Mesodermal cell (in vitro differentiated cells): Measurements from ENCODE around the gene IGFBP2.

Source experiments
- H3K27ac ChIP-seq: 2 replicates; pipeline ENCODE4 v1.7.0; 2013; ENCODE audit warnings: mild to moderate bottlenecking, low read depth, low read length, moderate library complexity; ENCODE audit not compliant: severe bottlenecking
- H3K36me3 ChIP-seq: 2 replicates; pipeline ENCODE4 v1.7.1; 2013; ENCODE audit warnings: mild to moderate bottlenecking, low read length, moderate library complexity; ENCODE audit not compliant: control insufficient read depth, insufficient read depth
- H3K4me1 ChIP-seq: one replicate; pipeline ENCODE4 v1.7.1; 2013; ENCODE audit warnings: mild to moderate bottlenecking, low read length; ENCODE audit not compliant: insufficient read depth, control insufficient read depth, poor library complexity, severe bottlenecking
- H3K4me3 ChIP-seq: 2 replicates; pipeline ENCODE4 v1.7.0; 2013; ENCODE audit warnings: low read length, control low read depth, mild to moderate bottlenecking; ENCODE audit not compliant: insufficient read depth, poor library complexity, severe bottlenecking; ENCODE audit errors: extremely low read depth
- H3K9me3 ChIP-seq: 2 replicates; pipeline ENCODE4 v1.7.1; 2013; ENCODE audit warnings: mild to moderate bottlenecking, low read length, moderate library complexity; ENCODE audit not compliant: control insufficient read depth
- WGBS, 2 experiments: methylation state at CpG; one replicate each; pipeline ENCODE4 v1.1.5; 2013; ENCODE audit warnings: missing lambda C conversion rate in 2 of 2; ENCODE audit not compliant: insufficient coverage in 2 of 2; 5-methylcytosine and 5-hydroxymethylcytosine counted together

Gene IGFBP2

DNA sequence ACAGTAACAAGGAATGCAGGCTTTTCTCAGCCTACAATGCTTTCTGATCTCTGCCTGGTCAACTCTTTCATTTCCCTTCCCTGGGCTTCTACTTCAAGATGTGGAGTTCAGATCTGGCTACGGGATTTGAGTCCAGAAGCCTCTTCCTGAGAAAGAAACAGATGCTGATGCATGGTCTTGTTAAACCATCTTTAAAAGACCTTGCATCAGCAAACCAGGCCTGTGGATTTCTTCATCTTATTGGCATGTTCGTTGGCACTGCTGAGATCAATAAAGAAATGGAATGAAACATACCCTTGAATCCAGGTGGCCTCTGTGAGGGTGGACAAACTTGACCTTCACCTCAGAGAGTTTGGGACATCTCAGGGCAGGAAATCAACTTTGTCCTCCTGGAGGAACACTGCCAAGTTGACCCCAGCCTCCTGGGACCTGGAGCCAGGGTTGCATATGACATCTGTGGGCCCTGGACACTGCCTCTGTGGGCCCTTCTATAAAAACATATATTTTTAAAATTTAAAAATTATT lies 21.4 kb downstream of the IGFBP2 start:
- Histone ChIP-seq H3K36me3 (peaks cover 30% of the 10 kb centered on the region), H3K4me3 (no peak overlapping the region)

DNA sequence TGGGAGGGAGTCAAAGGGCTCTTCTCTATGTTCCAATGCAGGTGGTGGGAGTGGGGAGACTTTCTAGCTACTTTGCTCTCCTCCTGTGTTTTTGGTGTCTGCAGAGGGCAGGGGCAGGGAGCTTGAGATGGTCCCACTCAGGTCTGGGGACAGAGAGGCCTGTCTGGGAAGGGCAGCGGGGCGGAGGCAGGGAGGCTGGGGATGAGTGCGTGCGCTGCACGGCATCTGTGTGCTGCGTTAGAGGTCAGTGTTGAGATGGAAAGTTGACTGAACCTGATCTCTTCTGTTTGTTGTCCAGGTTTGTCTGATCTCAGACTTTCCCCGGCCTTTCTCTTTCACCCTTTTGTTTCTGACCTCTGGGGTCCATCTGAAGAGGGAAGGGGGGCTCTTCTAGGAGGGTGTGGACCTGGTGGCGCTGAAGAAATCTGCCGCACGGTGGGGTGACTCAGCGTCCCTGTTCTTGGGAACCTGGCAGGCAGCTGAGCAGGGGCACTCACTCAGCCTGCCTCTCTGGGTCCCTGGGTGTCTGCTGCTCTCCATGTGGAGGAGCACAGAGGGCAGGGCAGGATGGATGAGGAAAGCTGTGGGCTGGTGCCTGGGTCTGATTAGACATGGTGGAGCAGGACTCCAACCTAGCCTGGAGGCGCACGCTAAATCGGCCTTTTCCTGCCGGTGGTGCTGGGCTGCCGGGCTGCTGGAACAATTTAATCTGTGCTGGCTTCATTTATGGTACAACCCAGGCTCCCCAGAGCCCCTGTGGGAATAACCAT lies 24.1 kb downstream of the IGFBP2 start:
- Histone ChIP-seq H3K36me3 (peaks cover 56% of the 10 kb centered on the region), H3K4me3 (no peak overlapping the region), H3K4me1 (peaks cover 13% of the 10 kb centered on the region), H3K9me3 (no peaks in the 10 kb centered on the region), H3K27ac (peak overlapping the region; percentile 54)
- 90 to 96% methylated on average over 8 to 9 of the region's 16 CpGs for WGBS, 2 experiments

More for the DNA sequence above, 21.4 kb downstream of the IGFBP2 start:
- Histone ChIP-seq H3K9me3 (no peaks in the 10 kb centered on the region), H3K4me1 (peaks cover 23% of the 10 kb centered on the region), H3K27ac (no peak overlapping the region)
- WGBS, 2 experiments = 79 to 100% methylated on average over 2 of the region's 2 CpGs

DNA sequence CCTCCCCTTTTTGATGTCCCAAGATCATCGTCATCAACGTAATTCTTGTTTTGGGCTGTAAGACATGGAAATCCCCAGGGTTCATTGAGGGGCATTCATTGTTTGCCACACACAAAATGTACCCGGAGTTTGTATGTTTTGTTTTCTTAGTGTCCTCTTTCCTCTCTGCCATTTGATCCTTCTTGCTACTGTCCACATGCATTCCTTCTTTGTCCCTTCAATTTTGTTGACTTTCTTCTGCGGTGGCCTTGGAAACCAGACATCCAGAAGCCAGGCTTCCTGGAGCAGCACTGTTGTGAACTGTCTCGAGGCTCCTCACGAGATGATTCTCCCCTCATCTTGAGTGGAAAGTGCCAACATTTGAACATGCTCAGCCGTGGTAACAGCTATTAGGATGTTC lies 24.8 kb downstream of the IGFBP2 start:
- Histone ChIP-seq H3K9me3 (no peaks in the 10 kb centered on the region), H3K27ac (no peak overlapping the region), H3K4me3 (no peak overlapping the region), H3K4me1 (peaks cover 13% of the 10 kb centered on the region), H3K36me3 (peaks cover 60% of the 10 kb centered on the region)
- 87 to 96% methylated on average over 4 to 5 of the region's 7 CpGs for WGBS, 2 experiments

DNA sequence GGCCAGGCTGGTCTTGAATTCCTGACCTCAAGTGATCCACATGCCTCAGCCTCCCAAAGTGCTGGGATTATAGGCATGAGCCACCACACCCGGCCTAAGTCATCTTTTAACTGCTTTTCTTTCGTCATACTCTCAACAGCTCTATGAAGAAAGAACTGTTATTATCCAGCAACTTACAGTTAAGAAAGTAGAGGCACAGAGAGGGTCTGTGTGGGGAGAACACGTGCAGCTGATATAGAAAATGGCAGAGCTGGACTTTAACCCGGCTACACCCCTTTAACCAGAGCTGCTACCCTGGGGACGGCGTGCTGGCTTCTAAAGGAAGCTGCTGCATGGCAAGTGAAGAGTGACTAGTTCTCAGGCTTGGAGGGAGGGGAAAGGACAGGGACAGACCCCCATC lies 25.5 kb downstream of the IGFBP2 start:
- Histone ChIP-seq H3K9me3 (no peaks in the 10 kb centered on the region), H3K27ac (no peak overlapping the region), H3K4me1 (peaks cover 16% of the 10 kb centered on the region), H3K36me3 (peaks cover 68% of the 10 kb centered on the region), H3K4me3 (no peak overlapping the region)
- 100% methylated on average over 4 to 5 of the region's 6 CpGs for WGBS, 2 experiments

DNA sequence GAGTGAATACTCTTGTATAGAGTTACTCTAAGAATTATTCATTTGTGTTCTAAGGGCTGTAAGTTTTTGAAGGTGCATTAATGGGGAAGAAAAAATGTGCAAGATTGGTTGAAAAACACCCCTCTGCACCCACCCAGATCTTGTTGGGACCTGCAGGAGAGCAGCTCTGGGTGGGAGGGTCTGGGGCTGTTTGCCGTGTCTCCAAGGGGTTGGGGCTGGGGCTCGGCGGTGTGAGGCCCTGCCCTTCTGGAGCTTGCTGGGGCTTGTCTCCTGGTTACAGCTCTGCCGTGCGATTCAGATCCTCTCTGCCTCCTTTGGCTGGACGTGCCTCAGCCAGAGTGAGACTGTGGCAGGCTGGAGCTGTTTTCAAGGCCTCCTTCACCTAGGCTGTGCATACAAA lies 26.1 kb downstream of the IGFBP2 start:
- H3K9me3 ChIP-seq = no peaks in the 10 kb centered on the region
- peaks cover 21% of the 10 kb centered on the region for H3K4me1 ChIP-seq
- peaks cover 73% of the 10 kb centered on the region for H3K36me3 ChIP-seq
- no peak overlapping the region for H3K4me3 ChIP-seq
- no peak overlapping the region for H3K27ac ChIP-seq
- WGBS, 2 experiments = 80 to 94% methylated on average over 3 to 5 of the region's 6 CpGs

DNA sequence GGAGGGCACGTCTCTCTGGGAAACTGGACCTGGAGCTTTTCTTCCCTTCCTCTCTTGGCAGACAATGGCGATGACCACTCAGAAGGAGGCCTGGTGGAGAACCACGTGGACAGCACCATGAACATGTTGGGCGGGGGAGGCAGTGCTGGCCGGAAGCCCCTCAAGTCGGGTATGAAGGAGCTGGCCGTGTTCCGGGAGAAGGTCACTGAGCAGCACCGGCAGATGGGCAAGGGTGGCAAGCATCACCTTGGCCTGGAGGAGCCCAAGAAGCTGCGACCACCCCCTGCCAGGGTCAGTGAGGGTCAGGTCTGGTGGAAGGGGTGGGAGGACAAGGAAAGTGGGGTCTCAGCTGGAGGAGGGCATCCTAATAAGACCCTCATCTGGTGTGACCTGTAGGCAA lies 27.3 kb downstream of the IGFBP2 start:
- Histone ChIP-seq H3K4me3 (no peak overlapping the region), H3K27ac (no peak overlapping the region), H3K4me1 (peaks cover 33% of the 10 kb centered on the region), H3K36me3 (peaks cover 72% of the 10 kb centered on the region), H3K9me3 (no peaks in the 10 kb centered on the region)
- WGBS, 2 experiments = 97% methylated on average over 10 of the region's 10 CpGs

DNA sequence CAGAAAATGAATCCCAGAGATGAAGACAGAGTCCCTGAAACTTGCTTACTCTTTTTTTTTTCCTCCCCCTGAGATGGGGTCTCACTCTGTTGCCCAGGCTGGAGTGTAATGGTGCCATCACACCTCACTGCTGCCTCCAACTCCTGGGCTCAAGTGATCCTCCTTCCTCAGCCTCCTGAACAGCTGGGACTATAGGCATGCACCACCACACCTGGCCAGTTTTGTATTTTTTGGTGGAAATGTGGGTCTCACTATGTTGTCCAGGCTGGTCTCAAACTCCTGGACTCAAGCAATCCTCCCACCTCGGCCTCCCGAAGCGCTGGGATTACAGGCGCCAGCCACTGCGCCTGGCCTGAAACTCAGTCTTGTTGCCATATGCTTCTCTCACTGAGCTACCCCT lies 27.8 kb downstream of the IGFBP2 start:
- peaks cover 67% of the 10 kb centered on the region for H3K36me3 ChIP-seq
- H3K4me3 ChIP-seq = no peak overlapping the region
- no peaks in the 10 kb centered on the region for H3K9me3 ChIP-seq
- no peak overlapping the region for H3K27ac ChIP-seq
- peaks cover 36% of the 10 kb centered on the region for H3K4me1 ChIP-seq
- 90 to 97% methylated on average over 5 of the region's 5 CpGs for WGBS, 2 experiments

DNA sequence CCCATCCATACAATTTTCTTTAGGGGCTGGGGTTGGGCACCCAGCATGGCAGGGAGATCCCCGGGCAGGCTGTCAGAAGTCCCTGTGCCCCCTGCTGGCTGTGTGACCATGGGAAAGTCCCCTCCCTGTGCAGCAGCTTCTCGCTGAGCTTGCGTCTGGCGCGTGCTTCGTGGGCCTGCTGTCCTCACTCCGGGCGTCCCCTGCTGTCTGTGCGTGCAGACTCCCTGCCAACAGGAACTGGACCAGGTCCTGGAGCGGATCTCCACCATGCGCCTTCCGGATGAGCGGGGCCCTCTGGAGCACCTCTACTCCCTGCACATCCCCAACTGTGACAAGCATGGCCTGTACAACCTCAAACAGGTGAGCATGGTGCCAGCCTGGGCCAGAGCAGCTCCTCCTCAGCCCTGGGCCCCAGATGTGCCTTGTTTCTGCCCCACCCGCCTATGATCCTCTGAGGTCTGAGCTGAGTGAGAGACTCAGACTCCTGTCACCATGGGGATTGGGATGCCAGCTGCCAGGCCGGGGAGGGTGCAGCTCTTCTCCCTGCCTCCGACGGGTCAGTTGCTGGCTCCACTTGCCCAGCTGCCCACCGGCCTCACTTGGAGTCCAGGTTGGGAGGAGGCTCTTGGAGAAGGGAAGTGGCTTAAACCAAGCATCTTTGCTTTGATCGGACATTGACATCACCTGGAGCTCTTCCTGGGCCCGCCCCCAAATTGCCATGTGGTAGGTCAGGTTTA lies 28.6 kb downstream of the IGFBP2 start:
- peaks cover 61% of the 10 kb centered on the region for H3K36me3 ChIP-seq

DNA sequence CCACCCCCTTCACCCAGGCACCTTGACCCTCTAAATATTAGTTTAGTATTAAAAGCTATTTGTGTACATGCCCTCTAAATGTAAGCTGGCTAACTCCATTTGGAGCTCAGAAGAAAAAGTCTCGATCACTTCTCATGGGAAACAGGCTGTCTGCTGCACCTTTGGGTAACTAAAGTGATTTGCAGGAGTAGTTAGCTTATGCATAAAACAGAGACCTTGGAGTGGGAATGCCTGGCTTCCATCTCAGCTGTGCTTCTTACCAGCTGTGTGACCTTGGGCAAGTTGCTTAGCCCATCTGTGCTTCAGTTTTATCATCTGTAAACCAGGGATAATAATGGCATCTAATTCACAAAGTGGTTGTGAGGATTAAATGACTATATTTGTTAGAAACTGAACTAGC lies 29.9 kb downstream of the IGFBP2 start:
- Histone ChIP-seq H3K4me3 (no peak overlapping the region), H3K36me3 (peaks cover 65% of the 10 kb centered on the region), H3K9me3 (no peaks in the 10 kb centered on the region), H3K4me1 (peaks cover 27% of the 10 kb centered on the region), H3K27ac (no peak overlapping the region)
- 93 to 100% methylated on average over 1 of the region's 1 CpG for WGBS, 2 experiments

More for the DNA sequence above, 28.6 kb downstream of the IGFBP2 start:
- Histone ChIP-seq H3K9me3 (no peaks in the 10 kb centered on the region), H3K27ac (no peak overlapping the region), H3K4me1 (peaks cover 35% of the 10 kb centered on the region), H3K4me3 (no peak overlapping the region)
- WGBS, 2 experiments = 92 to 95% methylated on average over 13 to 20 of the region's 20 CpGs

DNA sequence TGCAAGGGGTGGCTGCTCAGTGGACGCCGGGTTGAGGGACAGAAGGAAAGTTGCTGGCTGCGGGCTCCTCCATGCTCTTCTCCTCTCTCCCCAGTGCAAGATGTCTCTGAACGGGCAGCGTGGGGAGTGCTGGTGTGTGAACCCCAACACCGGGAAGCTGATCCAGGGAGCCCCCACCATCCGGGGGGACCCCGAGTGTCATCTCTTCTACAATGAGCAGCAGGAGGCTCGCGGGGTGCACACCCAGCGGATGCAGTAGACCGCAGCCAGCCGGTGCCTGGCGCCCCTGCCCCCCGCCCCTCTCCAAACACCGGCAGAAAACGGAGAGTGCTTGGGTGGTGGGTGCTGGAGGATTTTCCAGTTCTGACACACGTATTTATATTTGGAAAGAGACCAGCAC lies 30.6 kb downstream of the IGFBP2 start:
- Histone ChIP-seq H3K4me3 (no peak overlapping the region), H3K36me3 (peaks cover 64% of the 10 kb centered on the region), H3K9me3 (no peaks in the 10 kb centered on the region), H3K27ac (no peak overlapping the region), H3K4me1 (peaks cover 23% of the 10 kb centered on the region)
- WGBS, 2 experiments = 93 to 96% methylated on average over 17 to 18 of the region's 18 CpGs
